ENCODE results near the gene B3GNT3.

The B3GNT3 gene

DNA sequence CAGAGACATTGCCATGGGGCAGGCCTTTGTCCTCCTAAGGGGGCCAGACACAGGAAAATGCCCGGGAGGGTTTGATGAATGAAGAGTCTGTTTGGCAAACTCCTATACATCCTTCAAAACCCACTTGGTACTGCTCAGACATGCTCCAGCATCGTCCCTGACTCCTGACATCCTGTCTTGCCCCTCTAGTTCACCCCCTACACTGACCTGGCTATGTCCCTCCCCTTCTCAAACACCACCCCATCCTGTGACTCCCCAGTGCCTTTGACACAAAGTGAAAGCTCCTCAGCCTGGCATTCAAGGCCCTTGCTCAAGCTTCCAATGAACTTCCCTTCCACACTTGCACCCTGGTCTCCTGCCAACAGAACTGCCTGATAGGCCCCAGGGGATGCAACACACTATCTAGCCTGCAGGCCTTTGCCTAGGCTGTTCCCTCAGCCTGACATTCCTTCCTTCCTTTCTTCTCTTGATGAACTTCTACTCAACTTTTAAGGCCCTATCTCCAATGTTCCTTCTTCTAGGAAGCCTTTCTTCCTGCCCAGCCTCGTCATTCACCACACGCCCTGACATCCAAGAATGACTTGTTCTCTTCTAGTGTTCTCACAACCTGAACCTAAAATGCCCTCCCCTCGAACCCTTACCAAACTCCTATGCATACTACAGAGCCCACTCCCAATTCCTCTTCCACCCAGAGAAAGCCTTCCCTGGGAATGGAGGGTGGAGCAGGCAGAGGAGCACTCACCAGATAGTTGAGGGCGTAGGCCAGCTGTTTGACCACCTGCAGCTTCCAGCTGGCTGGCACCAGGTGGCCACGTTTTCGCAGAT is 40.5 kb downstream of the B3GNT3 start:
- TF ChIP-seq CTCF (IDR thresholded peaks at IDR 0.05; ENCODE audit: low read depth, low read length, missing control alignments), result no peak
- DNase-seq (ENCODE audit: extremely low read depth, low read depth), result no peak
- H3K4me3 ChIP-seq (replicated peaks; ENCODE audit: low read depth, low read length), result no peak overlapping the region

GRCh38 chr19:17836530-17836929 is 41.6 kb downstream of the B3GNT3 start:
- no peak for TF ChIP-seq CTCF (IDR thresholded peaks at IDR 0.05; ENCODE audit: low read depth, low read length, missing control alignments)
- no peak overlapping the region for H3K4me3 ChIP-seq (replicated peaks; ENCODE audit: low read depth, low read length)
- DNase-seq (ENCODE audit: extremely low read depth, low read depth), result no peak

- no peak for DNase-seq (ENCODE audit: extremely low read depth, low read depth)
- no peak for TF ChIP-seq CTCF (IDR thresholded peaks at IDR 0.05; ENCODE audit: low read depth, low read length, missing control alignments)
- no peak overlapping the region for H3K4me3 ChIP-seq (replicated peaks; ENCODE audit: low read depth, low read length)
These were observed 43.0 kb downstream of the B3GNT3 start for GRCh38 chr19:17837972-17838371.

- H3K4me3 ChIP-seq (replicated peaks; ENCODE audit: low read depth, low read length), result no peak overlapping the region
- DNase-seq (ENCODE audit: extremely low read depth, low read depth), result no peak
These were observed 45.1 kb downstream of the B3GNT3 start for GRCh38 chr19:17840019-17840418.

GRCh38 chr19:17841371-17841809 is 46.5 kb downstream of the B3GNT3 start:
- TF ChIP-seq CTCF (IDR thresholded peaks at IDR 0.05; ENCODE audit: low read depth, low read length, missing control alignments), result no peak
- no peak for DNase-seq (ENCODE audit: extremely low read depth, low read depth)
- H3K4me3 ChIP-seq (replicated peaks; ENCODE audit: low read depth, low read length), result no peak overlapping the region

More at GRCh38 chr19:17840019-17840418, 45.1 kb downstream of the B3GNT3 start:
- no peak for TF ChIP-seq CTCF (IDR thresholded peaks at IDR 0.05; ENCODE audit: low read depth, low read length, missing control alignments)

GRCh38 chr19:17841810-17842662 is 47.1 kb downstream of the B3GNT3 start:
- no peak for TF ChIP-seq CTCF (IDR thresholded peaks at IDR 0.05; ENCODE audit: low read depth, low read length, missing control alignments)
- peak overlapping the region; percentile 62 for H3K4me3 ChIP-seq (replicated peaks; ENCODE audit: low read depth, low read length)
- no peak for DNase-seq (ENCODE audit: extremely low read depth, low read depth)
